HG03571 (cell line): ENCODE data around the gene MAP1LC3B.

Source experiments
- ATAC-seq: cut with Tn5 transposase; IDR thresholded peaks from one replicate; pipeline ENCODE4 v1.9.1; 2021; ENCODE audit not compliant: unreplicated experiment

MAP1LC3B gene

DNA sequence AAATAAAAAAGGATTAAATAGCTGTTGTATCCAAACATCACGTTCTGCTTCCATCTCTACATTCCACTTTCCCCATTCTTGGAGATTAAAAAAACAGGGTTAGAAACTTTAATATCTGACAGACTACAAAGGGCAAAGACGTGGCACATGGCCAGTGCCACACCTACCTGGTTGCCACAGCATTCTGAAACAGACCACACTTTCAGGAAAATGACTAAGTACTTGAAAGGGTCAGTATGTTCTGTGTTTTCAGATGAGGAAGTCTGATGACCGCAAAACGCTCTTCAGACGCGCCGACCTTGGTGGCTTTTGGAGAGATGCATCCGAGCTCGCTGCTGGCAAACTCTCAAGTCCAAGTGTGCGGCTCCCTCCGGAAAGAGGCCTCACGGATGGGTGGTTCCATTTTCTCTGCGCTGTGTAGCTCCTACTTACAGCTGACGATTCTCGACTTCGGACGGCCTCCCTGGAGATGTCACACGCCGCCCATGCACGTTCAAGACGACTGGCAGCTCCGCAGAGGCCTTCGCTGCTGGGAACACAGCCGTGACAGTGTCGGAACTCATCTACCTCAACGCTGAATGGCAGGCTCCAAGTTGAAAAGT lies 15.5 kb downstream of the MAP1LC3B start:
- ATAC-seq = no peak

DNA sequence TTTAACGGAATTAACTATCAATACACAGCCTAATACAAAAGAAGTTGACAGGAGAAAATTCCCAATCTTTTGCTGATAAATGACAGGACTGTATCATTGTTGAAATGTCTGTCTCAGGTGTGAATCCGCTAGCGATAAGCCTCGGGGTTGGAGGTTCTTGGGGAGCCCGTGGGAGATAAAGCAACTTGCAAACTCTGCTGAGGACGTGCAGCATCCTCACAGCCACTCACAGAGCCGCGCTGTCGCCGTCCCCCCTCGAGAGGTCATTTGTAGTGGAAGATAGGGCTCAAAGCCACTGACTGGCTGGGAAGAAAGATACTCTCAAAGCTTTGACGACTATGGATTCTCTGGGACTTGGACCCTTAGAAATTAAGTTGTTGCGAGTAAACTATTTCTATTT lies 17.0 kb downstream of the MAP1LC3B start:
- no peak for ATAC-seq

DNA sequence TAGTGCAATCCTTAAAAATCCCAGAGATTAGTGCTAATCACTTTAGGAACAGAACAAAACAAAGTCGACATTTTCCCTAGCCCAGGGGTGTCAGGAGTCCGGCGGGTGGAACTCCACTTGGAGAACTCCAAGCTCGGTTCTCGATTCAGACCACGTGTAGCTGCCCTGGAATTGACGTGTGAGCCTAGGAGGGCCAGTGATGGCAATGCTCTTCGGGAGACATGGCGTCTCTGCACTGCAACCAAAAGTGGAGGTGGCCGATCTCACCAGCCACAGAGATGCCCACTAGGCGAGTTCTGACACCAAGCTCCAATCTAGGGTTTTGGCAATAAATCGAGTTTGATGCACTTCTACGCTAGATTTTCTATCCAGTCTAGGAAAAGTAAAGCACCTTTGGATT lies 17.6 kb downstream of the MAP1LC3B start:
- no peak for ATAC-seq

DNA sequence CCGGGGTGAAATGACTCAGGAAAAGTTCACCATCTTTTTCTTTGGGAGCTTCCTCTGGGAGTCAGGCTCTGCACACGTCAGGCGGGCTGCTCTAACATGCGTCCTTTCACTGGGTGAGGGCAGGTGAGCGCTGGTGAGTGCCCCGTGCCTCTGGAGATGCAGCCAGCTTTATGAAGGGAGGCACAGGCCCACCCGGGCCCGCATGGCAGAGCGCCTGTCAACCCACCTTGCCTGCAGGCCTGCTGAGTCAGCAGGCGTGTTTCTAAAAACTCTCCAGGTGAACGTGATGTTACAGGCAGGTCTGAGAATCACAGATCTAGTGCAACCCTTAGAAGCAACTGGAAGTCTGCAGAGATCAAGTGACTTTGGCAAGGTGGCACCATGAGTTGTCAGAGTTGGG lies 18.4 kb downstream of the MAP1LC3B start:
- ATAC-seq = no peak

DNA sequence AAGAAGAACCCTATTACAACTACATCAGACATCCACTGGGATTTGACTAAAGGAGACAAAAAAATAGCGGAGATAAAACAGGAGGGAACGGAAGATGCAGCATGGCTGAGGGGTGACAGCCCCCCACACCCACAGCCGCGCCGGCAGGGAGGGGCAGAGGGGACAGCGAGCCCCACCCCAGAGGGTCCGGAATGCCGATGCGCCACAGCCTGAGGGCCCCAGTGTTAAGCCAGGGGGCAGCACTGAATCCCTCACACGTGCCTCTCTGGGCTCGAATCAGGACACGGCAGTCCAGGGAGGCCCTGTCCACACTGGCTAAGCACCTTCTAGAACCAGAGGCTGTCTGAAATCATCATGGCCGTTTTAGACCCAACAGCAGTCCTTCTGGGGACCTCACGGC lies 18.8 kb downstream of the MAP1LC3B start:
- no peak for ATAC-seq

DNA sequence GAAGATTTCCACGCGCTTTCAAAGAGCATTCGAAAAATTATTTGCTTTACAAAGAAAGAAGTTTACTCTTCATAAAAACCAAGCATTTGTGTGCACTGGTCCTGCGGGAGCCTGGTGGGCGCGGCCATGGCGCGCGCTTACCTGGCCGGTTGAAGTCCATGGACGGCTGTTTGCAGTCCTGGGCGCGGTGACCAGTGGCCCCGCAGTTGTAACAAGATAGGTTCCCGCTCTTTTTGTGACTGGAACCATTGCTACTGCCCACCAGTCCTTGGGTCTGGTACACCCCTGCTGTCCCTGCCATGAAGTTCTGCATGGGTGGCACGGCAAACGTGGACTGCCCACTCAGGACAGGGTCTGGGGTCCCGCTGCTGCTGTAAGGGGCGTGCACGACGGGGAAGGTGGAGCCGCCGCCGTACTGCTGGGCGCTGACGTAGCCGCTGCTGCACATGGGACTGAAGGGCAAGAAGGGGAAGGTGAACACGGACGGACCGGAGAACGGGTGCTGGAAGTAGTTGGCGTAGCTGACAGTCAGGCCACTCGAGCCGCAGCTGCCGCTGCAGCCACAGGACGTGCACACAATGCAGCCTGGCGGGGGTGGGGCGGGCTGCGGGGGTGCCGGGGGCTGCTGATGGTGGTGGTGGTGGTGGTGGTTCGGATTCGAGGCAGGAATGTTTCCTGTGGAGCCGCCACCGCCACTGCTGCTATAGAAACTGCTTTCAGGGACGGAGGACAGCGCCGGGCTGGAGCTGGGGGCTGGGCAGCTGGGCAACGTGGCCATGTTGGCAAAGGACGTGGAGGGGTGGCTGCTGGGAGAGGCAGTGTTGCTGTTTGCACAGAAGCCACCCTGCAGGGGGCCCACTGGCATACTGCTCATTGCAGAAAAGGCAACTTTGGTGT lies 19.5 kb downstream of the MAP1LC3B start:
- ATAC-seq = no peak

DNA sequence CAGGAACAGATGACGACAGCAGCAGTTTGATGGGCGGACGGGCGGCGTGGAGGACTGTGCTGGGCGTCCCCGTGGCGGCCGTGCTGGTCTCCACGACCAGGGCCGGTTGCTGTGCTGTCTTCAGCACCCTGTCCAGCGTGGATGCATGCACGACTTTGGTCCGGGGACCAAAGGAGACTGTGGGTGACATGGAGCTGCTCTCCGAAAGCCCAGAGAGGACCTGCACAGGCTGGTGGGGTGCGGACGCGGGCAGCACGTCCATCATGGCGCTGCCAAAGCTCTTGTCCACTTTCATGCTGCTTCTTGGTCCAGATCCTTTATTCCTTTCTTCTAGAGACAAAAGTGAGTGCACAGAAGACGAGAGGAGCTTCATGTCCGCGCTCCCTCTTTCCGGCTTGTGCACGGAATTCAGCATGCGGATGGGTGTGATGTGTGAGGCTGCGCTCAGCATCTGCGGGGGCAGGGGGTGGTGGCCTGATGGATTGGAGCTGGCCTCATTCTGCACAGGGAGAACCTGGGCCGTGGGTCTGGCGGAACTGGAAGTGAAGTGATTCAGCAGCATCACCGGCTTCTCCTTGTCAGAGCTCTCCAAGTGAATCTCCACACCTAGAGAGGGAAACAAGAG lies 20.3 kb downstream of the MAP1LC3B start:
- no peak for ATAC-seq

DNA sequence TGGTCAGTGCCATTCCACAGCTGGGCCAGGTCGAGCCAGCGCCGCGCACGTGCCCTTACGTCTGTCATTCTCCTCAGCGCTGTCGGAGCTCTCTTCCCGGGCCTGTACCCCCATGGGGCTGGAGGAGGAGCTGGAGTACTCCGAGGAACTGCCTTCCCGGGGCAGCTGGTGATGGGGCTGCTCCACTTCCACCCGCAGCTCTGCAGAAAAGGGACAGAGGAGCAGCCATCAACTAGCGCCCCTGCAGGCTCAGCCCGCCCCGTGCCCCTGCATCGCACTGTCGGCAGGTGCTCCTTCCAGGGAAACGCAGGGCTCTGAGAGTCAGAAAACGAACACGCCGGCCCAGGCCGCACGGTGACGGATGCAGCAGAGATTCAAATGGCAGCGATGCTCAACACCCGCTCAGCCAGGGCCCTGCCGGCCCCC lies 20.9 kb downstream of the MAP1LC3B start:
- ATAC-seq = no peak

DNA sequence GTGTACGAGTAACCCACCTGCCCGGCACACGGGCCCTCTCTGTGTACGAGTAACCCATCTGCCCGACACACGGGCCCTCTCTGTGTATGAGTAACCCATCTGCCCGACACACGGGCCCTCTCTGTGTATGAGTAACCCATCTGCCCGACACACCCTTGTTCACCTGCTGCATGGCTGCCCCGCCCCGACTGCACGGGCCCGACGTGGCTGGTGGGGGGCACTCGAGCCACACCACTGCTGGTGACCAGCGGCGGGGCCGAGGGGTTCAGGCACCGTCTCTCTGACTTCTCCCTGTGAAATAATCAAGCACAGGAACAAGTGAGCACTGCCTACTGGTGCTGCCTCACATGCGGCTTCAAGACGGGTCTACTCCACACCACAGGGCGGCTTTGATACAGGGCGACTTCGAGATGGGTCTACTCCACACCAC lies 22.1 kb downstream of the MAP1LC3B start:
- ATAC-seq = no peak

DNA sequence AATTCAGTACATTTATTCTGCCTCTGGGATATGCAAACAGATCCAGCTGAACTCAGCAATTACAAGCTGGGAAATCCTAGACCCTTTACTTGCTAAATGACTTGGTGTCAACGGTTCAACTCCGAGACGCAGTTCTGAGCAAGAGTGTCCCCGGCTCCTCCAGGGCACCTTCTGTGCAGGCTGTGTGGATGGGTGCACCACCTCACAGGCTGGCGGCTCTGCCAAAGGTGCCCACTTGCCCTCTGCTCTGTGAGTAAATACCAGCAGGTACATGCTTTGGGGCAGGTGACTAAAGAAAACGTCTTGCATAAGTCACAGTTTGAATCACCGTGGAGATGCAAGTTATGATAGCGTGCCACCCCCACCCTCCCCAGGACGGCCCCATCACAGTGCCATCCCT lies 23.3 kb downstream of the MAP1LC3B start:
- ATAC-seq = no peak

DNA sequence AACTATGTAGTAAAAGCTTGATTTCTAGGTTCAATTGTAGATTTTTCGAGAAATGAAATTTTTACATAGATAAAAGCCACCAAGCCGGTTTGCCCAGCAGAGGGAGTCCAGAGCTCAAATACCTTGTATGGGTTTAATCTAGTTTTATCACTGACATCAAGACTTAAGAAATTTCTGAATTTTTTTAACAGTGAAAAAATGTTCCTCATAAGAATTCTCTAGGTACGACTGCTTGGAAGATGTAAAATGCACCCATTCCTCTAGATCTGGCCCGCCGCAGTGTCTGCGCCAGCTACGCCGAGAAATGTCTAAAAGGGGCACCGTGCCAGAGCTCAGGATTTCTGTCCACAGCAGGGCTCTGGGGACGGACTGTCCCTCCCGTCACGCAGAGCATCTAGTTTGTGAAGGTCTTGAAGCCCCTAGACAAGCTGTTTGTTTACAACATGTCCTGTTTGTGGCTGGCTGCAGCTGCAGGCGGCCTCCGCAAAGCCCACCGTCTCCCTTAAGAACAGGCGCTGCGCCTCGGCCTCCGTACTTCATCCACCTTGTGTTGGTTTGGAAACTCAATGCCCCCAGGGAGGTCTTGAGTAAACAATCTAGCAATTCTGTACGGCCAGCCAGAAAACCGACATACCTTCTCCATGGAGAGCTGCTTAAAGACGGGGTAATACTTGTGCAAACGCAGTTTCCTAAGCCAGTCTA lies 24.8 kb downstream of the MAP1LC3B start:
- ATAC-seq = no peak

DNA sequence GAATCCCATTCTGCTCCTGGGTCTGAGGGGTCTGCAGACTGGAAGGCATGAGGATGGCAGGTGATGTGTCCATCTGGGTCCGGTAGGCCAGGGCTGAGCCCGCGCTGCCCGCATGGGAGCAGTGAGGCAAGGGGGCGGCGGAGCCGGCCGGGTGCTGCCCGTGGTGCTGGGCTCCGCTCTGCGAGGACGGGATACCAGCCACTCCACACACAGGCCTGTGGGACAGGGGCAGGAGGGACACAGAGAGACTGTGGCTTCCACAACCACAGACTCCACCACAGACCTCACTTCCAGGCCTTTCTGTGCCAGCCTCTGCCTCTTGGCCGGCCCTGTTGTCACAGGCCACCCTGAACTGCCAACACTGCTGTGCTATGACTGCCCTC lies 25.4 kb downstream of the MAP1LC3B start:
- no peak for ATAC-seq

DNA sequence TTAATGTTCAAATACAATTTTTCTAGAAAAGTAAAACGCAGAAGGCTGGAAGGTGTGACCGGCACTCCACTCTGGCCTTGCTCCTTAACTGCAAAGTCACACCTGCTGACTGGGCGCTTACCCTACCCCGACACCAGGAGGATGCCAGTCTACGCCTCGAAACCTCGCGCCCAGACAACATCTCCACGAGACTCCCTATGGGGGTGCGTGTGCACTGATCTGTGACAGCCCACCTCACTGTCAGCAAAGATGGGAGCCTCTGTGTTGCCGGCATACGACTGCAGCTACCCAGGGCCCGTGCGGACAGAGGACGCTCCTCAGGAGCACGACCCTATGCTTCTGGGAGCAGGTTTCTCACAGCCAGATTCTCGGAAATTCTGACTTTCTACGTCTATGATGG lies 26.1 kb downstream of the MAP1LC3B start:
- no peak for ATAC-seq

DNA sequence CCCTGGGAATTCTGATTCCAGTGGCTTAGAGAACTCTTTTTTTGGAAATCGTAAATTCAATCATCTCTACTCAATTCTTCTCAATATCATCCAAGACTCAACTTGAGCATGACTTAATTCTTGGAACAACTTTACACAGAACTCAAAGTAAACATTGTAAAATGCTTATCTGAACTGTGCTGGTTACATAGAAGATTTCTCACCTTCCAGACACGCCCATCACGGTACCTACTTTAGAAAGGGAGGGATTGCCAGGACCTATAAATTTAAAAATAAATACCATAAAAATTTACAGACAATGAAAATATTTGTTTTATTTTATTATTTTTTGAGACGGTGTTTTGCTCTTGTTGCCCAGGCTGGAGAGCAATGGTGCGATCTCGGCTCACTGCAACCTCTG lies 26.5 kb downstream of the MAP1LC3B start:
- no peak for ATAC-seq

DNA sequence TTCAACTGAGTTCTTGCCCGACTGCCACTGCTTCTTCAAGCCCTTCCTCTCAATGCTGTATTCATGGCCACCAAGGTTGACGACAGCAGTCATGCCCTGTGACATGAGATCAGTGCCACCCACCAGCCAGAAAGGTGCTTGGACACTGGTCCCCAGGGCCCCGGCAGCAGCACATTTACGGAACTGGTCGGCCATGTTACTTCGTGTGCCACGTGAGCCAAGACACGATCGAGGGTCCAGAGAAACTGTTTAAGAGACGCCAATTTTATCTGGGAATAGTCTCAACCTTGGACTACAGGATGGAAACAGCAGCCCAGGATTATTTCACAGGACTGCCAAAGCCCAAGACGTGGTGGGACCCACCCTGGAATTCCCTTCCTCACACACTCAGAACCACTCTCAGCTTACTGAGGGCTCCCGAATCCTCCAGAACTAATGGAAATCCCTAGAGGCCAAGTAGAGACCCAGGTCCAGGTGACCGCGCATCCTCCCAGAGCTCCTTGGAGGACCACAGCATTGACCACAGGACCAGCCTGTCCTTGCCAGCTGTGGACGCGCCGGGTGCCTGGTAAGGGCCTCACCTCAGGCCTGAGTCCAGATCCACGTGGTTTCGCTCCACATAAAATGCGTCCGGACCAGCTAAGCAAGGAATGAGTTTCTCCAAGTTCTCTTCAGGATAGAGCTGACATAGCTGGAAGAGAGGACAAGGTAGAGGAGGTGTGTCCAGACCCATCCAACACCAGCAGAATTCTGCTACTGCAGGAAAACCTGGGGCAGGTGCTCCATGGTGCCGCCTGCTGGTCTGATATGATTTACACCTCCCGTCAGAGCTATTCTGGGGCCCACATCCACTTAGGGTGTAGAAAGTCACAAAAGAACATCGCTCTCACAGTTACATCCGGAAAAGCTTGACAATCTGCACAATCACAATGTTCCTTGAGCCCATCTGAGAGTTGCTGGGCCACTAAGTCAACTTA lies 28.2 kb downstream of the MAP1LC3B start:
- ATAC-seq = no peak

DNA sequence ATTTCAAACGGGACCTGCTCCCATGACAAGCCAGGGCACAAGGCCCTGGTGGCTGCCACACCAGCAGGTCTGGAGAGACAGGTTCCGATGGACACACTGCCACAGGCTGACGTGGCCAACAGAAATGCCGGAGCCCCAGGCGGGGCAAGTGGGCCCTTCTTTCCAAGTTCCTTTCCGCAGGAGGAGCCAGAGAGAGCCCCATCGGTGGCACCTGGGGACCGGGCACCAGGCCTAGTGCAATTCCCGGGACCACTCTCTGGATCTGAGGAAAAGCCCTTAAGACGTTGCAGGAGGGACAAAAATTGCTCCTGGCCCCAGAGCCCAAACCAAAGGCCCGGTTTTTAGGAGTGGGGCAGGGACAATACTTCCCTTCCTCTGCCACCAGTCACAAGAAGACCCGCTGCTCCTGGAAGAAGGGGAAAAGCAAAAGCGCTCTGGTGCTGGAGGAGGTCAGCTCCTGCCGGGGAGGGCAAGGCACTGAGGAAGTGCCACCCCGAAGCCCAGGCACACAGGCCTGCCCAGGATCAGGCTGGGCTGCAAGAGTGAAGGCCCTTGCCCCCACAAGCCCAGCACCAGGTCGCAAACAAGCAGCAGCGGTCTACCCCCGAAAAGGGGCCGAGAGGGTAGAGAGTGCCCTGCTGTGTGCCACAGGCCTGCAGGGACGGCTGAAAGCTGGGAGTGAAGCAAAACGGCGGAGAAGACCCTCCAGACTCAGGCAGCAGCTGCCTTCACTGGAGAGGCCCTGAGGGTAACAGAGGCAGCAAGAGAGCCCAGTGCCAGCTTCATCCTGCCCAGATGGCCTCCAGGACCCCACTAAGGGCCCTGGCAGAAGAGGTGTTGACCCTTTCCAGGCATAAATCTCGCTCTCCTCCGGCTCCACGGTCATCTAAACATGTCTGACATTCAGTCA lies 29.1 kb downstream of the MAP1LC3B start:
- ATAC-seq = no peak

DNA sequence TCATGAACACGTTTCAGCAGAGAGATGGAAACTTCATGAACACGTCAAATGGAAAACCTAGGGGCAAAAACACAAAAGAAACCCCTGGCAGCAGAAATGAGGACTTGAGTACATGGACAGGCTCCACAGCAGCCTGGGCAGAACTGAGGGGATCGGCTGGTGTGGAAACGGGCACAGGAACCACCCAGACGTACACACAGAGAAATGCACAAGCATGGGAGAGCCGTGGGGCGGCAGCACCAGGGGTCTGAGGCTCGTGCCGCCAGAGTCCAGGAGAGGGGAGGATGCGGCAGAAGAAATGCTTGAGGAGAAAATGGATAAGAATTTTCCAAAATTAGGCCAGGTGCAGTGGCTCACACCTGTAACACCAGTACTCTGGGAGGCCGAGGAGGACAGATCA lies 30.0 kb downstream of the MAP1LC3B start:
- ATAC-seq = no peak

DNA sequence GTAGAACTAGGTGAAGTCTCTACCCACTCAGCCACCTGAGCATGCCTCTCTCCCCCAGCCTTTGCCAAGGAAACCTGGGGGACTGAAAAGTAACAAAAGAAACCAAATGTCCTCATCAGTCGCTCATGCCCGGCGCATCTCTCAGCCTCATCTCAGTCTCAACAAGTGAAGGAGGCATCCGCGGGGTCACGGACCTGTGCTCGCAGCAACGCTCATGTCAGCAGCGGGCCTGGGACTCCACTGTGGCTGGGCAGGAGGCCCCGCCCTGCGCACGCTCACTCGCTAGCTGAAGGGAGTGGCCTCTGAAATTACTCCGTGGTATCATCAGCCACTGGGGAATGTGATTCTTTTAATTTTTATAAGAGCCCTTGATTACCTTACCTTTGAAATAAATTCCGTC lies 31.3 kb downstream of the MAP1LC3B start:
- no peak for ATAC-seq

DNA sequence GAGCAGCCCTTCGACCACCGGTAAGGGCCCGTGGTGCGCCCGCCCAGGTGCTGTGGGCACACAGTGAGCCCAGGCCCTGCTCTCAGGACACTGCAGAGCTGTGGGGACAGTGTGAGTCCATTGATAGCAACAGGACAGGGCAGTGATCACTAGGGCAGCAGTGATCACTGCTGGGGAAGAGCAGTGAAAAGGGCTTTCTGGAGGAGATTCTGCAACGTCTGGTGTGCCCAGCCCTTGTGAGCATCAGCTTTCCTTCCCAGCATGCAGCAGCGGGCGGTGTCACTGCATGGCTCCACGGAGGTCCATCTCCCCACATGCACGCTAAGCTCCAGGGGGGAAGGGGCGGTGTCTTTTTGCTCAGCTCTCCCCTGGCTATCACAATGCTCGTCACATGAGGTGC lies 32.1 kb downstream of the MAP1LC3B start:
- no peak for ATAC-seq
